Measurements from ENCODE around the gene ZPBP.

The ZPBP gene

DNA sequence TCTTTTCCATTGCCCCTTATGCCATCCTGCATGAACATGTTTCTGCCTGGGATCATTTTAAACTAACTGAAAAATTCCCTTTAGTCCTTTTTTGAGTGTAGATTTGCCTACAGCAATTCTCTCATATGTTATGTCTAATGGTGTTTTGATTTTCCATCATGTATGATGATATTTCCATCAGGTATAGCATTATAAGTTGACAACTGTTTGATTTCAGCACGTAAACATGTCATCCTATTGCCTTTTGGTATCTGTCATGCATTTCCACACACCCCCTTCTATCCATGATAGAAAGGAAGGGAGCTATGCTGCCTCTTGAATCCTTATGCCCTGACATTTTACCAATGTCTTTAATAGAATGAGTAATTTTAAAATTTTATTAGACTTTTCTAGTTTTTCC lies 116.8 kb downstream of the ZPBP start:
- no peak for DNase-seq
- H2BK5ac ChIP-seq (ENCODE audit: low read depth, low read length, poor library complexity, severe bottlenecking): no peak overlapping the region
- H3K79me1 ChIP-seq (replicated peaks; ENCODE audit: low read length, poor library complexity, severe bottlenecking): no peaks in the 10 kb centered on the region
- no peak overlapping the region for H2BK12ac ChIP-seq (ENCODE audit: low read length in 2 of 2)
- WGBS: no CpG with 5 or more reads among the region's 1 CpG
- no peak overlapping the region for H4K91ac ChIP-seq (ENCODE audit: low read length)
- no peak overlapping the region for H3K4me2 ChIP-seq (ENCODE audit: low read length, poor library complexity, severe bottlenecking)
- H3K4me3 ChIP-seq (ENCODE audit: insufficient read depth in 1 of 2, low read depth in 1 of 2, low read length in 2 of 2): no peak overlapping the region
- H2BK120ac ChIP-seq (ENCODE audit: low read depth, low read length): no peak overlapping the region
- H3K36me3 ChIP-seq (ENCODE audit: control insufficient read depth in 1 of 2, insufficient read depth in 2 of 2, low read depth in 1 of 2, low read length in 2 of 2): no peaks in the 10 kb centered on the region
- H2AK5ac ChIP-seq (ENCODE audit: low read length, severe bottlenecking): no peak overlapping the region
- H2AFZ ChIP-seq (ENCODE audit: low read depth, low read length): no peak overlapping the region
- no peak overlapping the region for H3K23ac ChIP-seq (ENCODE audit: low read length in 2 of 2)
- H3K18ac ChIP-seq (ENCODE audit: low read depth in 1 of 2, low read length in 2 of 2): no peak overlapping the region
- H3K27me3 ChIP-seq (ENCODE audit: control insufficient read depth in 1 of 2, insufficient read depth in 1 of 2, low read length in 2 of 2): no peaks in the 10 kb centered on the region
- no peaks in the 10 kb centered on the region for H3K9me3 ChIP-seq (ENCODE audit: control insufficient read depth, low read length)
- H3K9ac ChIP-seq (ENCODE audit: low read length): no peak overlapping the region
- no peak overlapping the region for H2BK15ac ChIP-seq (ENCODE audit: low read depth, poor library complexity, severe bottlenecking)
- no peaks in the 10 kb centered on the region for H3K4me1 ChIP-seq (ENCODE audit: control insufficient read depth, insufficient read depth, low read depth, low read length)
- H3K4ac ChIP-seq (ENCODE audit: low read depth in 1 of 2, low read length in 2 of 2): no peak overlapping the region
- no peak overlapping the region for H3K14ac ChIP-seq (ENCODE audit: low read length in 2 of 2)
- no peak overlapping the region for H4K8ac ChIP-seq (ENCODE audit: low read length)
- no peak overlapping the region for H3K27ac ChIP-seq (ENCODE audit: low read length, poor library complexity, severe bottlenecking)

DNA sequence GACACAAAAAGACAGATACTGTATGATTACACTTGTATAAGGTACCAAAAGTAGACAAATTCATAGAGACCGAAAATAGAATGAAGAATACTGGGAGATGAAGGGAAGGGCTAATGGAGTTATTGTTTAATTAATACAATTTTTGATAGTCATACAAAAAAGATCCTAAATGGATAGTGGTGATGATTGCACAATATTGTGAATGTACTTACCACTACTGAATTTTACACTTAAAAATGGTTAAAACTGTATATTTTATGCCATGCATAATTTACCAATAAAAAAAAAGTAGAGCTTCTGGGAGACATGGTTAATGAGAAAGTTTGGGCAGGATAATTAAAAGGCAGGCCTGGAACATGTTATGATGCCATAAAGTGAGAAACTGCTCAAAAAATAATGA lies 119.0 kb downstream of the ZPBP start:
- Histone ChIP-seq H3K9me3 (ENCODE audit: control insufficient read depth, low read length) (no peaks in the 10 kb centered on the region), H3K27me3 (ENCODE audit: control insufficient read depth in 1 of 2, insufficient read depth in 1 of 2, low read length in 2 of 2) (no peaks in the 10 kb centered on the region), H4K8ac (ENCODE audit: low read length) (no peak overlapping the region), H3K14ac (ENCODE audit: low read length in 2 of 2) (no peak overlapping the region), H3K4me3 (ENCODE audit: insufficient read depth in 1 of 2, low read depth in 1 of 2, low read length in 2 of 2) (no peak overlapping the region), H3K23ac (ENCODE audit: low read length in 2 of 2) (no peak overlapping the region), H3K4ac (ENCODE audit: low read depth in 1 of 2, low read length in 2 of 2) (no peak overlapping the region), H2AK5ac (ENCODE audit: low read length, severe bottlenecking) (no peak overlapping the region), H4K91ac (ENCODE audit: low read length) (no peak overlapping the region), H3K9ac (ENCODE audit: low read length) (no peak overlapping the region), H3K18ac (ENCODE audit: low read depth in 1 of 2, low read length in 2 of 2) (no peak overlapping the region), H3K27ac (ENCODE audit: low read length, poor library complexity, severe bottlenecking) (no peak overlapping the region), H2BK120ac (ENCODE audit: low read depth, low read length) (no peak overlapping the region), H2BK15ac (ENCODE audit: low read depth, poor library complexity, severe bottlenecking) (no peak overlapping the region), H3K4me2 (ENCODE audit: low read length, poor library complexity, severe bottlenecking) (no peak overlapping the region), H3K4me1 (ENCODE audit: control insufficient read depth, insufficient read depth, low read depth, low read length) (no peaks in the 10 kb centered on the region), H2BK12ac (ENCODE audit: low read length in 2 of 2) (no peak overlapping the region), H2AFZ (ENCODE audit: low read depth, low read length) (no peak overlapping the region), H3K79me1 (replicated peaks; ENCODE audit: low read length, poor library complexity, severe bottlenecking) (no peaks in the 10 kb centered on the region), H3K36me3 (ENCODE audit: control insufficient read depth in 1 of 2, insufficient read depth in 2 of 2, low read depth in 1 of 2, low read length in 2 of 2) (no peaks in the 10 kb centered on the region), H2BK5ac (ENCODE audit: low read depth, low read length, poor library complexity, severe bottlenecking) (no peak overlapping the region)
- no CpG with 5 or more reads among the region's 1 CpG for WGBS
- DNase-seq: no peak

DNA sequence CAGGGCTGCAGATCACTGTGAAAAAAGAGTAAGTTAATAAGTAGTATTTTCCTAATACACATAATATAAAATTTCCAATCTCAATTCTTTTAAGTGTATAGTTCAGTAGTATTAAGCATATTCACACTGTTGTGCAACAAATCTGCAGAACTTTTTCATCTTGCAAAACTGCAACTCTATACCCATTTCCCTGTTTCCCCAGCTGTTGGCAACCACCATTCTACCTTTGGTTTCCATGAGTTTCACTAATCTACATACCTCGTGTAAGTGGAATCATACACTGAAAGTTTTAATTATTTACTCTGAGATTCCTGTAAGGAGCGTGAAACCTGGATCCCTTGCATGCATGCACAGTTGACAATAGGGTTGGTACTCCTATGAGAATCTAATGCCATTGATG lies 155.4 kb downstream of the ZPBP start:
- Histone ChIP-seq H3K79me1 (replicated peaks; ENCODE audit: low read length, poor library complexity, severe bottlenecking) (no peaks in the 10 kb centered on the region), H3K4me1 (ENCODE audit: control insufficient read depth, insufficient read depth, low read depth, low read length) (no peaks in the 10 kb centered on the region), H3K14ac (ENCODE audit: low read length in 2 of 2) (no peak overlapping the region), H3K23ac (ENCODE audit: low read length in 2 of 2) (no peak overlapping the region), H2AK5ac (ENCODE audit: low read length, severe bottlenecking) (no peak overlapping the region), H3K9ac (ENCODE audit: low read length) (no peak overlapping the region), H2AFZ (ENCODE audit: low read depth, low read length) (no peak overlapping the region), H3K27ac (ENCODE audit: low read length, poor library complexity, severe bottlenecking) (no peak overlapping the region), H3K18ac (ENCODE audit: low read depth in 1 of 2, low read length in 2 of 2) (no peak overlapping the region), H2BK5ac (ENCODE audit: low read depth, low read length, poor library complexity, severe bottlenecking) (no peak overlapping the region), H2BK12ac (ENCODE audit: low read length in 2 of 2) (no peak overlapping the region), H2BK15ac (ENCODE audit: low read depth, poor library complexity, severe bottlenecking) (no peak overlapping the region), H3K4me3 (ENCODE audit: insufficient read depth in 1 of 2, low read depth in 1 of 2, low read length in 2 of 2) (no peak overlapping the region), H3K36me3 (ENCODE audit: control insufficient read depth in 1 of 2, insufficient read depth in 2 of 2, low read depth in 1 of 2, low read length in 2 of 2) (no peaks in the 10 kb centered on the region), H3K9me3 (ENCODE audit: control insufficient read depth, low read length) (peaks cover 22% of the 10 kb centered on the region), H3K4me2 (ENCODE audit: low read length, poor library complexity, severe bottlenecking) (no peak overlapping the region), H4K91ac (ENCODE audit: low read length) (no peak overlapping the region), H3K27me3 (ENCODE audit: control insufficient read depth in 1 of 2, insufficient read depth in 1 of 2, low read length in 2 of 2) (no peaks in the 10 kb centered on the region), H3K4ac (ENCODE audit: low read depth in 1 of 2, low read length in 2 of 2) (no peak overlapping the region), H4K8ac (ENCODE audit: low read length) (no peak overlapping the region), H2BK120ac (ENCODE audit: low read depth, low read length) (no peak overlapping the region)
- no peak for DNase-seq
- 81% methylated on average over 1 of the region's 2 CpGs for WGBS

DNA sequence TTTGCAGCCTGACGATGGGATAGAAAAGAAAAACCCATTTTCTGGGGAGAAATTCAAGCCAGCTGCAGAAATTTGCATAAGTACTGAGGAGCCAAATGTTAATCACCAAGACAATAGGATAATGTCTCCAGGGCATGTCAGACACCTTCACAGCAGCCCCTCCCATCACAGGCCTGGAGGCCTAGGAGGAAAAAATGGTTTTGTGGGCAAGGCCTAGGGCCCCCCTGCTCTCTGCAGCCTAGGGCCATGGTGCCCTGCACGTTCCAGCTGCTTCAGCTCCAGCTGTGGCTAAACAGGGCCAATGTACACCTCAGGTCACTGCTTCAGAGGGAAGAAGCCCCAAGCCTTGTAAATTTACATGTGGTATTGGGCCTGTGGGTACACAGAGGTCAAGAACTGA lies 161.4 kb downstream of the ZPBP start:
- Histone ChIP-seq H3K4me1 (ENCODE audit: control insufficient read depth, insufficient read depth, low read depth, low read length) (no peaks in the 10 kb centered on the region), H3K79me1 (replicated peaks; ENCODE audit: low read length, poor library complexity, severe bottlenecking) (no peaks in the 10 kb centered on the region), H3K27me3 (ENCODE audit: control insufficient read depth in 1 of 2, insufficient read depth in 1 of 2, low read length in 2 of 2) (no peaks in the 10 kb centered on the region), H2BK5ac (ENCODE audit: low read depth, low read length, poor library complexity, severe bottlenecking) (no peak overlapping the region), H2BK120ac (ENCODE audit: low read depth, low read length) (no peak overlapping the region), H2AK5ac (ENCODE audit: low read length, severe bottlenecking) (no peak overlapping the region), H3K27ac (ENCODE audit: low read length, poor library complexity, severe bottlenecking) (no peak overlapping the region), H3K4ac (ENCODE audit: low read depth in 1 of 2, low read length in 2 of 2) (no peak overlapping the region), H2BK12ac (ENCODE audit: low read length in 2 of 2) (no peak overlapping the region), H3K9me3 (ENCODE audit: control insufficient read depth, low read length) (peaks cover 8% of the 10 kb centered on the region), H3K9ac (ENCODE audit: low read length) (no peak overlapping the region), H3K36me3 (ENCODE audit: control insufficient read depth in 1 of 2, insufficient read depth in 2 of 2, low read depth in 1 of 2, low read length in 2 of 2) (no peaks in the 10 kb centered on the region), H2AFZ (ENCODE audit: low read depth, low read length) (no peak overlapping the region), H3K4me2 (ENCODE audit: low read length, poor library complexity, severe bottlenecking) (no peak overlapping the region), H2BK15ac (ENCODE audit: low read depth, poor library complexity, severe bottlenecking) (no peak overlapping the region), H3K14ac (ENCODE audit: low read length in 2 of 2) (no peak overlapping the region), H3K23ac (ENCODE audit: low read length in 2 of 2) (no peak overlapping the region), H4K91ac (ENCODE audit: low read length) (no peak overlapping the region), H4K8ac (ENCODE audit: low read length) (no peak overlapping the region), H3K4me3 (ENCODE audit: insufficient read depth in 1 of 2, low read depth in 1 of 2, low read length in 2 of 2) (no peak overlapping the region), H3K18ac (ENCODE audit: low read depth in 1 of 2, low read length in 2 of 2) (no peak overlapping the region)
- DNase-seq: no peak
- 68% methylated on average over 2 of the region's 2 CpGs for WGBS

All from mesenchymal stem cell (in vitro differentiated cells and primary cell).